ENCODE data around the gene RCAN1.
A peak's percentile ranks its signal among the peaks of the same experiment; 100 is the strongest.
"Not testable (repeated sequence)": the region's sequence is repeated elsewhere in the genome, so short reads cannot be mapped to it uniquely, and the experiment has no call there.

Gene RCAN1

GRCh38 chr21:34514576-34515115 lies 100.3 kb downstream of the RCAN1 start:
- no peak for DNase-seq (ENCODE audit: low spot score)

DNA sequence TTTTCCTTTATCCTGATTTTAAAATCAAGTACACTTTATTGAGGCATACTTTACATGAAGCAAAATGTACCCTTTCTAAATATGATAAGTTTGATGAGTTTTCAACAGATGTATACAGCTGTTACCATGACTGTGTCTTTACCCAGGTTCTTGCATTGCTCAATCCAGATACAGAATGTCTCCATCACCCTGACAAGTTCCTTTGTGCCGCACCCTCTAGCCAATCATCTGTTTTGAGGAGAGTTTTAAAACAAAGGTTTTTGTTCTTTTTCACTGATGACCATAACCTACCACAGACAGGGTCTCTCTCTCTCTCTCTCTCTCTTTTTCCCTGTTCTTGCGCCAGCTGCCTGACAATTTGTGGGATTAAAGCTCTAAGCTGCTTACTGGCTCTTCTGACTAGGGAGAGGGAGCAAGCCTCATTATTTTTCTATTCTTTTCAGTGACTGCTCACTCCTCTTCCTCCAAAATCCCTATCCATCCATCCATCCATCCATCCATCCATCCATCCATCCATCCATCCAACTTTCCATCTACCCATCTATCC lies 101.7 kb downstream of the RCAN1 start:
- no peak for DNase-seq (ENCODE audit: low spot score)

DNA sequence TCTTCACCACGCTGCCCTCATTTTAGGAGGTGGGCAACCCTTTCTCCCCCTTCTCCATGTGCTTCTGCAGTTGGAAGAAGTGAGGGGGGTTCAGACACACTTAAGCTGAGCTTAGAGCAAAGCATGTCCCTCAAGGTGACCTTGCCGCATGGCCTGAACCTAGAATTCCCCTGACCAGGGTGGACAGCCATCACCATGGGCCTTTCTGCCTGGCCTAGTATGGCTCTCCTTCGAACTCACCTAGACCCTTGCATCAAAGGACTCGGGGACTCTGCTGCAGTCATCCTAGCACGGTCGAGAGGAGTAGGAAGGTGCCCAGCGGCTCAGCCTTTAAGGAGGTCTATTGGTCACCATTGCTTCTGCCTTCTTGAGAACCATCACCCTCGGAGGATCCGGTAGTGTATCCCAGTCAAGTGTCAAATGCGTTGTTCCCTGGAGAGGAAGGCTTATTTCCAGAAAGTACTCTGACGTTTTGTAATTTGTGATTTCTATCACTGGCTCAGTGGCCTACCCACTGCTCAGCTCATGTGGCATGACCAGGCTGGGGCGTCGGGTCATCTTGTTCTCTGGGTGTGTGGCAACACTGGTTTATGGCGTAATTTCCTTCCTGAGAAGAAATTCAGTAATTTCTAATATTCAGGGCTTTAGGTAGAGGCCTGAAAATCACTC lies 103.0 kb downstream of the RCAN1 start, which contains the start of gene KCNE1:
KCNE1 (minus strand) TSS at position 424 of the 669 bp plus-strand sequence. CDS start 62,576 bp downstream, outside the sequence.
- DNase-seq (ENCODE audit: low spot score), result no peak

DNA sequence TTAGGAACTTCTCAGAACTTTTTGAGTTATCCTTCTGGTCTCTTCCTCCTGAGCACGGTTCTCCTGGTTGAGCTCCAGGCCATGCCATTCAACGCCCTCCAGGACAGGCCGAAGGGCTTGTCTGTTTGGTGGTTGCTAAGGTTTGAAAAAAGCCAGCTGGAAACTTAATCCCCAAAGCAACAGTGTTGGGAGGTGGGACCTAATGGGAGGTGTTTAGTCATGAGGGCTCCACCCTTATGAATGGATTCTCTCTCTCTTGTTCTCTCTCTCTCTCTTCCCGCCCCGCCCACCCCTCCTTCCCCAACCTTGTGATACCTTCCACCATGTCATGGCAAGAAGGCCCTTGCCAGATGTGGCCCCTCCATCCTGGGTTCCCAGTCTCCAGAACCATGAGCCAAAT lies 103.7 kb downstream of the RCAN1 start:
- DNase-seq (ENCODE audit: low spot score), result no peak

- peak; percentile 25 for DNase-seq (ENCODE audit: low spot score)
These were observed 104.5 kb downstream of the RCAN1 start for GRCh38 chr21:34510148-34511142.

DNA sequence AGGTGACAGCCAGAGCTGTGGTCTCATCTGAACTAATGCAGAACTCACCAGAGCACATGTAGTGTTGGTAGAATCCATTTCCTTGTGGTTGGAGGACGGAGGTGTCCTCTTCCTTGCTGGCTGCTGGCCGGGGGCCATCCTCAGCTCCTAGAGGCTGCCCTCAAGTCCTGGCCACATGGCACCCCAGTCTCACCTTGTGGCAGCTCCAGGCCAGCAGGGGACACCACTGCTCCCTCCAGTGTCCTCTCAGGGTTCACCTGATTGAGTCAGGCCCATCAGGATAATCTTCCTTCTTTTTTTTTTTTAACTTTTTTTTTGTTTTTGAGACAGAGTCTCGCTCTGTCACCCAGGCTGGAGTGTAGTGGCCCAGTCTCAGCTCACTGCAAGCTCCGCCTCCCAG lies 105.8 kb downstream of the RCAN1 start:
- no peak for DNase-seq (ENCODE audit: low spot score)

DNA sequence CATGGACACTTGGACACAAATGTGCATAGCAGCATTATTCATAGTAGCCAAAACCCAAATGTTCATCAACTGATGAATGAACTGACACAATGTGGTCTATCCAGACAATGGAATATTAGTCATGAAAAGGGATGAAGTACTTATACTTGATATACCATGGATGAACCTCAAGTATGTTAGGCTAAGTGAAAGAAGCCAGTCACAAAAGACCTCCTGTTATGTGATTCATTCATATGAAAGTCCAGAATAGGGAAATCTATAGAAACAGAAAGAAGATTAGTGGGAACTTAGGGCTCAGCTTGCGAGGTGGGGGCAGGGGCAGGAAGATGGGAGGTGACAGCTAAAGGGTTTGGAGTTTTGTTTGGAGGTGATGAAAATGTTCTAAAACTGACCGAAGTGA lies 110.3 kb downstream of the RCAN1 start:
- DNase-seq (ENCODE audit: low spot score), result no peak

- no peak for DNase-seq (ENCODE audit: low spot score)
These were observed 112.3 kb downstream of the RCAN1 start for GRCh38 chr21:34502480-34503106.

DNA sequence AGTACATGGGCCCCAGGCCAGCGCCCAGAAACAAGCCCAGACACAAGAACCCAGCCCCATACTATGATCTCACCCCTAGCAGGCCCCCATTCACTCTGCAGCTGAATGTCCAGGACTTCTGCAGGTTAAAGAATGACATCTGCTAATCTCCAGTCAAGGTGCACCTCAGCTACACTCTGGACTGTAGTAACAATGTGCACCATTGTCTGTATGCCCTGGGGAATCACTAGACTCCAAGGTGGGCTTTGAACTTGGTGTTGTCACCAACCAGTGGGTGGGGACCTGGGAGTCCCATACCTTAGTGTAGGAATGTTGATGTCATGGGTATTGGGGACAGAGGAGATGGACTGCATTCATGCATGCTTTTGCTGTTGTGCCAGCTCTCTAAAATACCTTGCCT lies 113.2 kb downstream of the RCAN1 start:
- no peak for DNase-seq (ENCODE audit: low spot score)

GRCh38 chr21:34500191-34500590 lies 114.7 kb downstream of the RCAN1 start:
- DNase-seq (ENCODE audit: low spot score), result no peak

- no peak for DNase-seq (ENCODE audit: low spot score)
These were observed 115.8 kb downstream of the RCAN1 start for GRCh38 chr21:34499116-34499515.

DNA sequence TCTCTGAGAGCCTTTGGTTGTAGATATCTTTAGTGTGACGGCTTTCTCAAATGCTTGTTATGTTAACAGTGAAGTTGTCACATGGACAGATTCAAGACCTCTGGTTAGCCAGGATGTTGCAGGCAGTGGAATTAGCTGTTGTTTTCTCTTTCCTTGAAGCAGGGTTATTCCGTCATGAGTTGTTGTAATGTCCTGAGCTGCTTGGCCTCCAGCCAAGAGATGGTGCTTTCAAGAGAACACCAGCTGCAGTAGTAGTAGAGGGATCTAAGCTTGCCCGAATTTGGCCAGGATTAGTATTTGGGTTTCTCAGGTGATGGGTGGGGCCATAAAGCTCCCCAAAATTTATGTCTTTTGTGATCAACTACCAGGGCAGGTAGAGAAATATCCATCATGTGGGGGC lies 116.3 kb downstream of the RCAN1 start:
- no peak for DNase-seq (ENCODE audit: low spot score)

DNA sequence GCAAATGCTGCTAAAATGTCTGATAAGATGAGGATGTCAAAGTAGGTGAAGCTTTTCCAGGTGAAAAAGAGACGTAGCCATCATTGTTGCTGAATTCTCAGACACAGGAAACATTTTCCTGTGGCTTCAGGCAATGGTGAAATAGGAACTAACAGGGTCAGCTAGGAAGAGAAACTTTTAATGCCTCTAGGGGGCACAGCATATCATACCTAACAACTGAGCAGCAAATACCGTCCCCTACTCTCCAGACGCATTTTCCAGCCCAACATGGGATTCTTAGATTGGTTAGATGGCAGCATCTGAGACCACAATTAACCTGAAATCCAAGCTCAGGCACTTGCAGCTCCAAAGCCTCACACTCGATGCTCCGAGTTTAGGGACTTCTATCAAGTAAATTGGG lies 131.1 kb downstream of the RCAN1 start:
- not testable (repeated sequence) for DNase-seq (ENCODE audit: low spot score)

- DNase-seq (ENCODE audit: low spot score), result not testable (repeated sequence)
These were observed 131.5 kb downstream of the RCAN1 start for GRCh38 chr21:34483435-34483834.

DNA sequence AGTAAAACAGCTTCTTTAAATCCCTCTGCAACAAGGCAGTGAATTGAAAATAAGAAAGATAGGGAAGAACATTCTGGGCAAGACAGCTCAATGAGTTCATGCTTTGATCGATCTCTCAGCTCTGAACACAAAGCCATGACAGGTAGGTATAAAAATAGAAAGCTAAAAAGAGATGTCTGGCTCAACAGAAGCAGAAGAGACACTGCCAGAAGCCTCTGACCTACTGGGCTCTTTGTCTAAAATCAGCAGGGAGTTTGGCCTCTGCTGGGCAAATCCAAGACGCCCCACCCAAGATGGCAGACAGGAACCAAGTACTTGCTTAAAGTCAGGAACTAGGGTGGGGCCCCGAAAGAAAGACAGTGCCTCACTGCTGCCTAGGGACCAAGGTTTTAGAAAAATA lies 147.6 kb downstream of the RCAN1 start:
- DNase-seq (ENCODE audit: low spot score), result not testable (repeated sequence)
